ENCODE data around the gene ETV6.

ETV6 gene

DNA sequence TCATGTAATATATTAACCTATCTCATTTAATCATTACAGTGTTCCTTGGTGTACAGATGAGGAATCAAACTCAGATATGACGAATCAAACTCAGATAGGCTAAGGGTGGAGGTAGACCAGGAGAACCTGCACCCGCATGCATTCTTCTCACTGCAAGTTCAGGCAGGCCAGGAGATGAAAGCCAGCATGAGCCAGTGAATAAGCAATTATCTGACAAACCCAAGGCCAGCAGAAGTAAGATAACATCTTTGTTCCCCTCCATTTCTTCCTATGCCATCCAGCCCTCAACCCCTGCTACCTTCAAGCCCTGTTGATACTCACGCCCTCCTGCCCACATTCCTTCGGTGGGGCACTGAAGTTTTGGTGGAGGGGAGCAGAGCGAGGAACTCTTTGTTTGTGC, 152.2 kb downstream of the ETV6 start:
- WGBS, 2 experiments (ENCODE audit: insufficient coverage in 2 of 2), result 86% methylated on average over 3 of the region's 5 CpGs; no CpG with 5 or more reads in 1 of the 2 experiments
- Histone ChIP-seq H3K27ac (ENCODE audit: low read depth, low read length, severe bottlenecking) (no peak overlapping the region), H3K4me3 (ENCODE audit: extremely low read depth, insufficient read depth, low read length, poor library complexity, severe bottlenecking) (no peak overlapping the region), H3K9me3 (ENCODE audit: control insufficient read depth, low read length) (peaks cover 3% of the 10 kb centered on the region), H3K4me1 (ENCODE audit: control insufficient read depth, insufficient read depth, low read length, poor library complexity, severe bottlenecking) (peaks cover 33% of the 10 kb centered on the region), H3K36me3 (ENCODE audit: control insufficient read depth, insufficient read depth, low read length) (peaks cover 5% of the 10 kb centered on the region)

DNA sequence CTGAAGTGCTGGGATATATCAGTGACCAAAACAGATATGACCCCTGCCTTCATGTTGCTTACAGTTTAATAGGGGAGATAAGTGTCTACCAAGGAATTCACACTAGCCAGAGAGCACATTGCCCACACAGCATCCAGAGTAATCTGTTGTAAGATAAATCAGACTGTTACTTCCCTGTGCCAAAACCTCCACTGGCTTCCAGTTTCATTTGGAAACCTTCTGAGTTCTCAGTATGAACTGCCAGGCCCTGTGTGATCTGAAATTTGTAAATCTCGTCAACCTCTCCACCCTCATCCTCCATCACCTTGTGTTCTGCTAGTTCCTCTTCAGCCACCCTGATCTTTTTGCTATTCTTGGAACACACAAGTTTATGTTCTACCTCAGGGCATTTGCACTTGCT, 154.7 kb downstream of the ETV6 start:
- Histone ChIP-seq H3K27ac (ENCODE audit: low read depth, low read length, severe bottlenecking) (no peak overlapping the region), H3K9me3 (ENCODE audit: control insufficient read depth, low read length) (peaks cover 3% of the 10 kb centered on the region), H3K36me3 (ENCODE audit: control insufficient read depth, insufficient read depth, low read length) (peaks cover 5% of the 10 kb centered on the region), H3K4me3 (ENCODE audit: extremely low read depth, insufficient read depth, low read length, poor library complexity, severe bottlenecking) (no peak overlapping the region), H3K4me1 (ENCODE audit: control insufficient read depth, insufficient read depth, low read length, poor library complexity, severe bottlenecking) (peaks cover 9% of the 10 kb centered on the region)
- WGBS, 2 experiments (ENCODE audit: insufficient coverage in 2 of 2), result 100% methylated on average over 1 of the region's 1 CpG

DNA sequence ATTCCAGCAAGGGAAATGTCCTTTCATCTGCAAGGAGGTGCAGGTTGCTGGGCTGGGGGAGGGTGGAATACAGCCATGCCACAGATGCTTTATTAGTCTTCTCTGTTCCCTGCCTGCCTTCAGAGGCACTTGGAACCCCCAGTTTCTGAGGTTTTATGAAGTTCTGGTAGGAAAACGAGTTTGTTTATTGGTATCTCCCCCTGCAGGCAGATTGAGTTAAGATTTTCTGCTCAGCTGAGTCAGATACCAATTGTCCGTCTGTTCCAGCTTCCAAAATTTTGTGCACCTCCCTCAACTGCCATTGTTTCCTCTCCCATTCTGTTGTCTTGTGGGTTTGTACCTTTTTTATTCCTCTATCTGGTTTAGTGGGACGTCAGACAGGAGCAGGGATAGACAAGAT, 155.6 kb downstream of the ETV6 start:
- Histone ChIP-seq H3K36me3 (ENCODE audit: control insufficient read depth, insufficient read depth, low read length) (peaks cover 5% of the 10 kb centered on the region), H3K4me3 (ENCODE audit: extremely low read depth, insufficient read depth, low read length, poor library complexity, severe bottlenecking) (no peak overlapping the region), H3K27ac (ENCODE audit: low read depth, low read length, severe bottlenecking) (no peak overlapping the region), H3K9me3 (ENCODE audit: control insufficient read depth, low read length) (peaks cover 3% of the 10 kb centered on the region), H3K4me1 (ENCODE audit: control insufficient read depth, insufficient read depth, low read length, poor library complexity, severe bottlenecking) (peaks cover 9% of the 10 kb centered on the region)
- 50 to 85% methylated on average over 1 to 3 of the region's 3 CpGs for WGBS, 2 experiments (ENCODE audit: insufficient coverage in 2 of 2)

DNA sequence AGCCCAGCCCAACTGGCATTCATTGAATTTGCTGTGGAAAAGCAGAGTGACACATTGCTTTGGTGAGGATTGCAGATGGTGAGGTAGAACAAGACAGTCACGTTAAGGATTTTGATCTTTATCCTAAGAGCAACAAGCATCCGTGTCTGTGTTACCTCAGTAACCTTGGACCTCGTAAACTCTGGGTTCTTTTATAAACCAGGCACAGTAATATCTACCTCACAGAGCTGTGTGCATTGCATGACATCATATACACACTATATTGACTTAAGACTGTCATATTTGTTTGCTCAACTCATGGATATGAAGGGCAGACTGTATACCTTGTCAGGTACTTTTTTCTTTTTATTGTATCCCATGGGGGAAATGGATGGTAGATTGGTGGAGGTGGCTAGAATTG, 156.2 kb downstream of the ETV6 start:
- Histone ChIP-seq H3K9me3 (ENCODE audit: control insufficient read depth, low read length) (peaks cover 3% of the 10 kb centered on the region), H3K36me3 (ENCODE audit: control insufficient read depth, insufficient read depth, low read length) (peaks cover 5% of the 10 kb centered on the region), H3K4me1 (ENCODE audit: control insufficient read depth, insufficient read depth, low read length, poor library complexity, severe bottlenecking) (peaks cover 14% of the 10 kb centered on the region), H3K4me3 (ENCODE audit: extremely low read depth, insufficient read depth, low read length, poor library complexity, severe bottlenecking) (no peak overlapping the region), H3K27ac (ENCODE audit: low read depth, low read length, severe bottlenecking) (no peak overlapping the region)
- 78 to 89% methylated on average over 3 of the region's 3 CpGs for WGBS, 2 experiments (ENCODE audit: insufficient coverage in 2 of 2)

DNA sequence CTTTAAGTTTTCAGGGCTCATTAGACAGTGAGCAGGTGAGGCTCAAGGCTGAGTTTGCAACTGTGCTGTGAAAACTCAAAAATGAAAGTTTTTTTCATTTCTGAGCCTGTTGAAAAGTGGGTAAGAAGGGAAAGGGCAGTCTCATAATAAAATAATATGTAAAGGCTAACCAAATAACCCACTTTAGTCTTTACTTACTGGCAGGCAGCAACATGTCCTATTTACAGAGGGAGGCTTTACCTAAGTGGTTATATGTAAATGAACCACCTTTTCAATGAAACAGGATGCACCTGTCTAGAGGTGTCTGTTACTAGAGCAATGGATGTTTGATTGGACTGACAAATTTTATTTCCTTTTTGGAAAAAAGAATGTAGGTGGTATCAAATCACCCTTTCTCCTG, 158.0 kb downstream of the ETV6 start:
- Histone ChIP-seq H3K4me1 (ENCODE audit: control insufficient read depth, insufficient read depth, low read length, poor library complexity, severe bottlenecking) (peaks cover 24% of the 10 kb centered on the region), H3K36me3 (ENCODE audit: control insufficient read depth, insufficient read depth, low read length) (no peaks in the 10 kb centered on the region), H3K9me3 (ENCODE audit: control insufficient read depth, low read length) (peaks cover 3% of the 10 kb centered on the region), H3K27ac (ENCODE audit: low read depth, low read length, severe bottlenecking) (no peak overlapping the region), H3K4me3 (ENCODE audit: extremely low read depth, insufficient read depth, low read length, poor library complexity, severe bottlenecking) (no peak overlapping the region)

DNA sequence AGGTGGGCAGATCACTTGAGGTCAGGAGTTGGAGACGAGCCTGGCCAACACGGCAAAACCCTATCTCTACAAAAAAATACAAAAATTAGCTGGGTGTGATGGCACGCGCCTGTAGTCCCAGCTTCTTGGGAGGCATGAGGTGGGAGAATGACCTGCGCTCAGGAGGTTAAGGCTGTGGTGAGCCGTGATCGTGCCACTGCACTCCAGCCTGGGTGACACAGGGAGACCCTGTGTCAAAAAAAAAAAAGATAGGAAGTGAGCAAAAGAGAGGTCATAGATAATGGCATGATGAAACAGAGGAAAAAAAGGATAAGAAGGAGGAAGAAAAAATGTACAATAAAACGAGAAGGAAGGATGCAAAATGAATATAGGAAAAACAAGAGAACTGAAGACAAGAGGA, 159.5 kb downstream of the ETV6 start:
- WGBS, 2 experiments (ENCODE audit: insufficient coverage in 2 of 2), result 97 to 100% methylated on average over 3 to 4 of the region's 8 CpGs
- peaks cover 3% of the 10 kb centered on the region for H3K9me3 ChIP-seq (ENCODE audit: control insufficient read depth, low read length)
- no peak overlapping the region for H3K27ac ChIP-seq (ENCODE audit: low read depth, low read length, severe bottlenecking)
- peaks cover 36% of the 10 kb centered on the region for H3K4me1 ChIP-seq (ENCODE audit: control insufficient read depth, insufficient read depth, low read length, poor library complexity, severe bottlenecking)
- H3K36me3 ChIP-seq (ENCODE audit: control insufficient read depth, insufficient read depth, low read length), result no peaks in the 10 kb centered on the region
- H3K4me3 ChIP-seq (ENCODE audit: extremely low read depth, insufficient read depth, low read length, poor library complexity, severe bottlenecking), result no peak overlapping the region

DNA sequence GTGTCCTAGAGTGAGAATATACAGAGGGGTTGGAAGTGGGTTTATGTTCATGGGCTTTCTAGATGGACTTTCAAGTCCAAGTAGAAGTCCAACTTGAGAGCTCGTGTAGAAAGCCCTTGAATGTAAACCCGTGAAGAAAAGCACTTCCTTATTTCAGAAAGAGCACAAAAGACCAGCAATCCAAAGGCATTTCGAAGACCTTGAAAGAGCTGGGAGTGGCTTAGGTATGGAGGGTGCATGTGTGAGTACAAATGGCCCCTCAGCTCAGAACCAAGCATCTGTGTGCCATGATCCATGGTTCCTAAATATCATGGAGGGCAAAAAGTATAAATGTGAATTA, 160.7 kb downstream of the ETV6 start:
- peaks cover 44% of the 10 kb centered on the region for H3K4me1 ChIP-seq (ENCODE audit: control insufficient read depth, insufficient read depth, low read length, poor library complexity, severe bottlenecking)
- H3K27ac ChIP-seq (ENCODE audit: low read depth, low read length, severe bottlenecking), result no peak overlapping the region
- no peak overlapping the region for H3K4me3 ChIP-seq (ENCODE audit: extremely low read depth, insufficient read depth, low read length, poor library complexity, severe bottlenecking)
- no peaks in the 10 kb centered on the region for H3K9me3 ChIP-seq (ENCODE audit: control insufficient read depth, low read length)
- no peaks in the 10 kb centered on the region for H3K36me3 ChIP-seq (ENCODE audit: control insufficient read depth, insufficient read depth, low read length)
- WGBS, 2 experiments (ENCODE audit: insufficient coverage in 2 of 2), result 88 to 100% methylated on average over 1 of the region's 3 CpGs

DNA sequence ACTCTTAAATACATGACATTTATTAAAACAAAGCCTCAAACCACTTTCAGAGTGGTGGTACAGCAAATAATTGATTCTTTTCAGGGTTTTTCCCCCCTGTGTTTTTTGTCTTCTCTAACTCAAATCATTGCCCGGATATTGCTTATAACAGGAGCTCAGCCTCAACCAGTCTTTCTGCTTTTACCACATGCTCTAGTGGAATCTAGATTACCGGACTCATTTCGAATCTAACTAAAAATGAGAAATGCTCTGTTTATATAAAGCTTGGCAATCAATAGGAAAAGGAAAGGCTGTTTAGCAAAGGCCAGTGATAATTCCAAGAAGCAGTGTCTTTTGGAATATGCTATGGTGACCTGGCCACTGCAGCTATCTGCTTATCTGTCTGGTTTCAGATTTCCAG, 161.5 kb downstream of the ETV6 start:
- H3K4me1 ChIP-seq (ENCODE audit: control insufficient read depth, insufficient read depth, low read length, poor library complexity, severe bottlenecking), result peaks cover 44% of the 10 kb centered on the region
- WGBS, 2 experiments (ENCODE audit: insufficient coverage in 2 of 2), result 100% methylated on average over 2 to 3 of the region's 3 CpGs
- H3K4me3 ChIP-seq (ENCODE audit: extremely low read depth, insufficient read depth, low read length, poor library complexity, severe bottlenecking), result no peak overlapping the region
- peak overlapping the region; percentile 94 for H3K27ac ChIP-seq (ENCODE audit: low read depth, low read length, severe bottlenecking)
- H3K36me3 ChIP-seq (ENCODE audit: control insufficient read depth, insufficient read depth, low read length), result no peaks in the 10 kb centered on the region
- no peaks in the 10 kb centered on the region for H3K9me3 ChIP-seq (ENCODE audit: control insufficient read depth, low read length)

DNA sequence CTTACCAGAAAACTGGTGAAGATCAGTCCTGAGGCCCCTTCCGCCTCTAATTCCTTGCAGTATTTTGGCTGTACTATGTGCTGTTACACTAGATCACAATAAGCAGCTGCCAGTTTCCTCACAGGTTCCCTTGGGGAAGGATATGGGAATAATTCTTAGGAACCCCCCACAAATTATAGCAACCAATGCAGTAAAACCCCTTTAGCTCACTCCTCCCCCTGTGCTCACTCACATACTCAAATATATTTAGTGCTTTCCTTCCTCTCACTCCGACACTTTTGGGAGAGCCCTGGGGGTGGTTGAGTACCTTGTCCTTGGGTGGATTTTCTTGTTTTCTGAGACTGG, 162.7 kb downstream of the ETV6 start:
- peaks cover 44% of the 10 kb centered on the region for H3K4me1 ChIP-seq (ENCODE audit: control insufficient read depth, insufficient read depth, low read length, poor library complexity, severe bottlenecking)
- H3K27ac ChIP-seq (ENCODE audit: low read depth, low read length, severe bottlenecking), result peak overlapping the region; percentile 94
- no peaks in the 10 kb centered on the region for H3K9me3 ChIP-seq (ENCODE audit: control insufficient read depth, low read length)
- no CpG with 5 or more reads among the region's 2 CpGs for WGBS, 2 experiments (ENCODE audit: insufficient coverage in 2 of 2)
- H3K36me3 ChIP-seq (ENCODE audit: control insufficient read depth, insufficient read depth, low read length), result no peaks in the 10 kb centered on the region
- no peak overlapping the region for H3K4me3 ChIP-seq (ENCODE audit: extremely low read depth, insufficient read depth, low read length, poor library complexity, severe bottlenecking)

DNA sequence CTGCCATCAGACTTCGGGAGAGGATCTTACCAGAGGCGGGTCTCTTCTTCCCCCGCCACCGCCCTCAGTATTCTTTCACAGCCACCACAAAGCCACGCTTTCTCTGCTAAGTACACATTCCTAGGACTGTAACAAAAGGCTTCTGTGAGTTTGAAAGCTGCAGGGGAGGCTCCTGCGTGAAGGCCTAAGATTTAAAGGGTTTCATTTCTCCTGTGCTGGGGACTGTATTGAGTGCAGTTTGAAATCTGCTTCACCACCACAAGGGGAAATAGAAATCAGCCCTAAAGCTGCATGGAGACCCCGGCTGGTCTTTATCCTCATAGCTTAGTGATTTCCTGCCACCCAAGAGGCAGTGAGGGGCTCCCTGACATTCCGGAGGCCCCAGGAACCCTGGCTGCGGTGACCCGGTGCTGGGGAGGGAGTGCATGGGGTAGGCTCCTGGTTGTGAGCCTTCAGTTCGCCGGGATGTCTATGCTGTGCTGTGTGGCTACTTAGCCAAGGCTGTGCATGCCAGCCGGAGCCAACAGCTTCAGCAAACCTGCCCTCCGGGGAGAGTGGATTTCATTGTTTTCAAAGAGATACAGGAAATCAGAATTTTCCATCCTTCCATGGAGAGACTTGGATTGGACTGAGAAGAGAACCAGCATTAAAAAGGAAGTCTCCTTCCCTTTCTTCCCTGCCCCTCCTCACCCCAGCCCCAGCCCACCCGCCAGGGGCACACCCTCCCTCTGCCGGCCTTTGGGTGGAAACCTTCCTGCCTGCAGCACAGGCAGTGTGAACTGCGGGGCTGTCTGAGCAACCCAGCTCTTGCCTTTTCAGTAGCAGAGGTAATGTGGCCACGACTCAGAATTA, 163.3 kb downstream of the ETV6 start:
- Histone ChIP-seq H3K27ac (ENCODE audit: low read depth, low read length, severe bottlenecking) (peak overlapping the region; percentile 94), H3K4me3 (ENCODE audit: extremely low read depth, insufficient read depth, low read length, poor library complexity, severe bottlenecking) (no peak overlapping the region), H3K4me1 (ENCODE audit: control insufficient read depth, insufficient read depth, low read length, poor library complexity, severe bottlenecking) (peaks cover 44% of the 10 kb centered on the region), H3K36me3 (ENCODE audit: control insufficient read depth, insufficient read depth, low read length) (no peaks in the 10 kb centered on the region), H3K9me3 (ENCODE audit: control insufficient read depth, low read length) (no peaks in the 10 kb centered on the region)
- WGBS, 2 experiments (ENCODE audit: insufficient coverage in 2 of 2), result 0 to 6% methylated on average over 8 to 10 of the region's 18 CpGs

DNA sequence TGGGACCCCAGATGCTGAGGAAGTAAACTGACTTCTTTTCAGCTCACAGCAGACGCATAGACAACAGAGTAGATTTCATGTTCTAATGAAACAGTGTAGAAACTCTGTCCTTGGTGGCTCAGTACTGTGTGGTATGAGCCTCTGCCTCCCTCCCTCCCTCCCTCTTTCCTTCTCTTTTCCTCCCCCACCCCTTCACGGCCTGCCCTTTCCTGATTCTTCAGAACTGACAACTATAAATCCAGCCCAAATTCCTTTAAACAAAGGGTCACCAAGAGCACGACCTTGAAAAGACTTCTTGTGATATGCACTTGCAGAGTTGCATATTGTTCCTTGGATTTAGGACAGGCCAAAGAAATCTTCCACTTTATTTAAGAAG, 164.0 kb downstream of the ETV6 start:
- H3K9me3 ChIP-seq (ENCODE audit: control insufficient read depth, low read length), result no peaks in the 10 kb centered on the region
- no peaks in the 10 kb centered on the region for H3K36me3 ChIP-seq (ENCODE audit: control insufficient read depth, insufficient read depth, low read length)
- H3K4me3 ChIP-seq (ENCODE audit: extremely low read depth, insufficient read depth, low read length, poor library complexity, severe bottlenecking), result no peak overlapping the region
- H3K4me1 ChIP-seq (ENCODE audit: control insufficient read depth, insufficient read depth, low read length, poor library complexity, severe bottlenecking), result peaks cover 44% of the 10 kb centered on the region
- 0% methylated on average over 1 to 2 of the region's 3 CpGs for WGBS, 2 experiments (ENCODE audit: insufficient coverage in 2 of 2)
- H3K27ac ChIP-seq (ENCODE audit: low read depth, low read length, severe bottlenecking), result peak overlapping the region; percentile 94

All from mesodermal cell (in vitro differentiated cells).